ENCODE results near the gene RCOR1.
"Not testable (repeated sequence)": the region's sequence is repeated elsewhere in the genome, so short reads cannot be mapped to it uniquely, and the experiment has no call there.

GRCh38 chr14:102573161-102573560 lies 19.3 kb upstream of the RCOR1 start:
- not testable (repeated sequence) for TF ChIP-seq CTCF (conservative IDR thresholded peaks at IDR 0.05 in 1 of 2, IDR thresholded peaks at IDR 0.05 in 1 of 2; ENCODE audit: extremely low read depth in 1 of 2, insufficient read depth in 1 of 2, low read depth in 1 of 2, low read length in 2 of 2); EZH2 (IDR thresholded peaks at IDR 0.05; ENCODE audit: borderline replicate concordance, low read length)
